TTC549 (cell line): Measurements from ENCODE around the gene ECE2.
"Not testable (repeated sequence)": the region's sequence is repeated elsewhere in the genome, so short reads cannot be mapped to it uniquely, and the experiment has no call there.

ENCODE experiments used
- FAIRE-seq: peaks from 2 replicates; lab custom pipeline; 2012; peaks lifted over from hg19 to GRCh38; lab: Jason Lieb, UNC

ECE2 gene

GRCh38 chr3:184336547-184337398 lies 61.0 kb downstream of the ECE2 start:
- FAIRE-seq, result no peak

- FAIRE-seq, result no peak
Observed at GRCh38 chr3:184337399-184337714, 61.5 kb downstream of the ECE2 start, which contains the start of gene FAM131A. Gene FAM131A (plus strand): TSS chr3:184337600. CDS start chr3:184337631, 31 bp downstream.

- FAIRE-seq, result no peak
Observed at GRCh38 chr3:184337981-184338380, 62.2 kb downstream of the ECE2 start.

GRCh38 chr3:184338511-184338945 lies 62.7 kb downstream of the ECE2 start:
- FAIRE-seq, result no peak

- no peak for FAIRE-seq
Observed at GRCh38 chr3:184339001-184339400, 63.2 kb downstream of the ECE2 start.

- FAIRE-seq, result not testable (repeated sequence)
Observed at GRCh38 chr3:184339451-184340135, 63.8 kb downstream of the ECE2 start.

GRCh38 chr3:184341925-184342324 lies 66.1 kb downstream of the ECE2 start:
- FAIRE-seq, result no peak
